WERI-Rb-1 (cell line): ENCODE measurements around the gene RPL21.

Experiments
- DNase-seq: peaks from one replicate; pipeline ENCODE4 v3.0.0-alpha.2; 2020
- H3K27ac ChIP-seq: fragments of 250-450 bp; sonication (Bioruptor Pico); 2 replicates; pipeline ENCODE4 v1.5.1; 2020; ENCODE audit warnings: mild to moderate bottlenecking, moderate library complexity
- H3K27me3 ChIP-seq: fragments of 250-450 bp; sonication (Bioruptor Pico); 2 replicates; pipeline ENCODE4 v1.5.1; 2021; ENCODE audit warnings: mild to moderate bottlenecking, low read depth, moderate library complexity; ENCODE audit not compliant: insufficient read depth, severe bottlenecking
- H3K36me3 ChIP-seq: fragments of 250-450 bp; sonication (Bioruptor Pico); 2 replicates; pipeline ENCODE4 v1.5.1; 2020; ENCODE audit warnings: mild to moderate bottlenecking, moderate library complexity
- H3K4me3 ChIP-seq: 2 replicates; pipeline ENCODE4 v1.5.1; 2011; ENCODE audit warnings: low read depth, mild to moderate bottlenecking, control low read depth, low read length
- H3K9me3 ChIP-seq: fragments of 250-450 bp; sonication (Bioruptor Pico); 2 replicates; pipeline ENCODE4 v1.5.1; 2021; ENCODE audit warnings: mild to moderate bottlenecking, moderate library complexity; ENCODE audit not compliant: severe bottlenecking
- CTCF ChIP-seq: IDR thresholded peaks from 2 replicates; pipeline ENCODE4 v1.5.1; 2011; ENCODE audit warnings: low read depth, mild to moderate bottlenecking, control low read depth, inconsistent platforms, low read length

The RPL21 gene

GRCh38 chr13:27251166-27252091, at the start of gene RPL21:
TSS of gene RPL21 (plus strand) at chr13:27251558. CDS start at chr13:27253777, 2,219 bp downstream.
- H3K27me3 ChIP-seq: no peaks in the 10 kb centered on the region
- H3K36me3 ChIP-seq: peaks cover 50% of the 10 kb centered on the region
- no peak for TF ChIP-seq CTCF
- H3K4me3 ChIP-seq: peak within 1 kb of the TSS; percentile 82
- DNase-seq: peak; percentile 97
- H3K9me3 ChIP-seq: no peaks in the 10 kb centered on the region
- peak within 1 kb of the TSS; percentile 98 for H3K27ac ChIP-seq

DNA sequence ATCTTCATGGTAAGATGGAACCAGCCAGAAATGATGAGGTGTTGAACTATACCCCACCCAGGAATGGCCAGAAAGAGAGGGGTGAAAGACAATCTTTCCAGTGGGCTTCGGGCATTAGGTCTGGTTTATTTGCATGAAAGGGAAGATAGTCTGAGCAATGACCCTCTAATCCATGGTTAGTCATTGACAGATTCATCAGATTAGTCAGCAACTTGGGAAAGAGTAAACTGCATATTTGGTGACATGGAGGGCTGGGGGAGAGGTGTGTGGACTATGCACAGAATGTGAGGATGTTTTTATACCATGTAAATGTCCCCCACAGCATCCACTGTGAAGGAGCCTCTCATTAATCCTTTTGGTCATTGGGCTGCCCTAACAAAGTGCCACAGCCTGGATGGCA, 49.7 kb upstream of the RPL21 start:
- no peaks in the 10 kb centered on the region for H3K27me3 ChIP-seq

DNA sequence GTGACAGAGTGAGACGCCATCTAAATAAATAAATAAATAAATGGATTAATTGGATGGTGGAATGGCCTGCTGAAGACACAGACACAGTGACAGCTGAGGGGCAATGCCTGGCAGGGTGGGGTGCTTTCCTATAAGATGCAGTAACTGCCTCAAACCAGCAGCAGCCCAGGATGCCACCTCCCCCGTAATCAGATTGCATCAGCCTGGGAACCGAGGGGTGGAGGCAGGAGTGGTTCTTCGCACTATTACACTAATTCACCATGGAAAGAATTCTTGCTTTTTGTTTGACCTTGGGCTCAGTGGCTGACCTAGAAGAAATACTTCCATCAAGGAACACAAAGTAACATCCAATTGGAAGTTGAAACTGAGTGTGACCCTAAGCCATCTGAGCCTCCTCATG, 48.2 kb upstream of the RPL21 start:
- no peak overlapping the region for H3K4me3 ChIP-seq
- DNase-seq: no peak
- H3K36me3 ChIP-seq: no peaks in the 10 kb centered on the region
- no peaks in the 10 kb centered on the region for H3K27me3 ChIP-seq
- no peak for TF ChIP-seq CTCF
- no peak overlapping the region for H3K27ac ChIP-seq
- no peaks in the 10 kb centered on the region for H3K9me3 ChIP-seq

More for the DNA sequence above, 49.7 kb upstream of the RPL21 start:
- TF ChIP-seq CTCF: no peak
- H3K4me3 ChIP-seq: no peak overlapping the region
- H3K36me3 ChIP-seq: no peaks in the 10 kb centered on the region
- DNase-seq: no peak
- no peak overlapping the region for H3K27ac ChIP-seq
- H3K9me3 ChIP-seq: no peaks in the 10 kb centered on the region

DNA sequence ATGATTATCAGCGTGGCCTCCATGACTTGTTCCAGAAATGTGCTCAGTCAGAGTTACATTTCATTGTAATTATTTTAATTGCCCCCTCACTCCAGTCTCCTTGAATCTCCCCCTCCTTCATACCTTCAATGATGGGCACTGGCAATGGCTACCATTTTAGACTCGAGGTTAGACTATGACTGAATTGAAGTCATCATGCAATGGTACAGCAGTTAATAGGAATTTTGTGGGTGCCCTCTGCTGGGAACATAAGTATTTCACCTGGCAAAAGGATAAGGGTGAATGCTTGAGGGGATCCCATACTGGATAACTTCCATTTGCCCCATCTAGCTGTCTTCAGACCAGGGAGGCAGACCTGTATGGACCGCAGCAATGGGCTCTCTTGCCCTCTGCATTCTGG, 47.5 kb upstream of the RPL21 start:
- Histone ChIP-seq H3K27ac (no peak overlapping the region), H3K36me3 (no peaks in the 10 kb centered on the region), H3K4me3 (no peak overlapping the region), H3K9me3 (no peaks in the 10 kb centered on the region), H3K27me3 (no peaks in the 10 kb centered on the region)
- DNase-seq: no peak
- peak; percentile 19; the same call in 1 of the 2 replicates for TF ChIP-seq CTCF

DNA sequence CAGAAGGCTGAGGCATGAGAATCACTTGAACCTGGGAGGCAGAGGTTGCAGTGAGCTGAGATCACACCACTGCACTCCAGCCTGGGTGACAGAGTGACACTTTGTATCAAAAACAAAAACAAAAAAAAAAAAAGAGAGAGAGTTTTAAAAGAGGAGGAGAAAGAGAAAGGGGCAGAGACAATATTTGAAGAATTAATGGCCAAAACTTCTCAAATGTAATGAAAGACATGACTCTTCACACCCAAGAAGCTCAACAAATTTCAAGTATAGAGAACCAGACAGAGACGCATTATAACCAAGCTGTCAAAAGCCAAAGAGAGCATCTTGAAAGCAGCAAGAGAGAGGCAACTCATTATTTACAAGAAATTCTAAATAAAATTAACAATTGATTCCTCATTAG, 42.8 kb upstream of the RPL21 start:
- H3K27ac ChIP-seq: no peak overlapping the region
- no peaks in the 10 kb centered on the region for H3K27me3 ChIP-seq
- no peak overlapping the region for H3K4me3 ChIP-seq
- H3K9me3 ChIP-seq: peaks cover 3% of the 10 kb centered on the region
- H3K36me3 ChIP-seq: no peaks in the 10 kb centered on the region
- DNase-seq: no peak
- TF ChIP-seq CTCF: no peak

- H3K27ac ChIP-seq: no peak overlapping the region
- TF ChIP-seq CTCF: no peak
- H3K4me3 ChIP-seq: no peak overlapping the region
- peaks cover 10% of the 10 kb centered on the region for H3K9me3 ChIP-seq
- no peaks in the 10 kb centered on the region for H3K27me3 ChIP-seq
- no peaks in the 10 kb centered on the region for H3K36me3 ChIP-seq
- DNase-seq: no peak
Measured at GRCh38 chr13:27211271-27211670, 40.1 kb upstream of the RPL21 start.
